Mesendoderm (in vitro differentiated cells): ENCODE measurements around the gene NHLRC4.

Source experiments
- DNase-seq: peaks from one replicate; pipeline ENCODE4 v3.0.0; 2013
- H2AK5ac ChIP-seq: 2 replicates; pipeline ENCODE4 v1.6.1; 2013; ENCODE audit warnings: low read length, inconsistent platforms
- H2BK120ac ChIP-seq: 2 replicates; pipeline ENCODE4 v1.6.1; 2013; ENCODE audit warnings: low read depth, mild to moderate bottlenecking, low read length, moderate library complexity, mixed read lengths
- H2BK15ac ChIP-seq: replicated peaks from 2 replicates; pipeline ENCODE4 v1.6.1; 2013; ENCODE audit warnings: low read depth, mild to moderate bottlenecking, moderate library complexity
- H2BK5ac ChIP-seq: 2 replicates; pipeline ENCODE4 v1.6.1; 2013; ENCODE audit warnings: low read length, inconsistent platforms
- H3K18ac ChIP-seq: 2 replicates; pipeline ENCODE4 v1.6.1; 2013; ENCODE audit warnings: mild to moderate bottlenecking, low read length, mixed read lengths
- H3K23ac ChIP-seq: one replicate; pipeline ENCODE4 v1.6.1; 2013; ENCODE audit warnings: low read length
- H3K27ac ChIP-seq: 2 replicates; pipeline ENCODE4 v1.5.1; 2013; ENCODE audit warnings: low read depth, mild to moderate bottlenecking, inconsistent platforms, low read length, moderate library complexity
- H3K27me3 ChIP-seq: 2 replicates; pipeline ENCODE4 v1.6.1; 2013; ENCODE audit warnings: low read length, control low read depth, mild to moderate bottlenecking, inconsistent platforms; ENCODE audit not compliant: insufficient read depth, poor library complexity
- H3K36me3 ChIP-seq: 2 replicates; pipeline ENCODE4 v1.6.1; 2013; ENCODE audit warnings: low read length, inconsistent platforms; ENCODE audit not compliant: control insufficient read depth, insufficient read depth
- H3K4ac ChIP-seq: one replicate; pipeline ENCODE4 v1.6.1; 2013; ENCODE audit warnings: low read depth, mild to moderate bottlenecking, low read length, moderate library complexity
- H3K4me1 ChIP-seq: 2 replicates; pipeline ENCODE4 v1.6.1; 2013; ENCODE audit warnings: low read depth, low read length, inconsistent platforms; ENCODE audit not compliant: control insufficient read depth
- H3K4me2 ChIP-seq: 2 replicates; pipeline ENCODE4 v1.6.1; 2013; ENCODE audit warnings: low read length
- H3K4me3 ChIP-seq: 2 replicates; pipeline ENCODE4 v1.5.1; 2013; ENCODE audit warnings: mild to moderate bottlenecking, low read length
- H3K56ac ChIP-seq: one replicate; pipeline ENCODE4 v1.6.1; 2013; ENCODE audit warnings: low read length
- H3K79me1 ChIP-seq: 2 replicates; pipeline ENCODE4 v1.6.1; 2013; ENCODE audit warnings: low read length, inconsistent platforms
- H3K79me2 ChIP-seq: 2 replicates; pipeline ENCODE4 v1.6.1; 2013; ENCODE audit warnings: mild to moderate bottlenecking, low read length; ENCODE audit not compliant: control insufficient read depth, insufficient read depth
- H3K9ac ChIP-seq: 2 replicates; pipeline ENCODE4 v1.6.1; 2013; ENCODE audit warnings: low read length, inconsistent platforms
- H4K5ac ChIP-seq: one replicate; pipeline ENCODE4 v1.6.1; 2013; ENCODE audit warnings: low read length
- H4K8ac ChIP-seq: one replicate; pipeline ENCODE4 v1.6.1; 2013; ENCODE audit warnings: low read depth, mild to moderate bottlenecking, control low read depth, low read length, moderate library complexity
- WGBS: extraction: QIAGEN DNeasy Blood & Tissue Kit; methylation state at CpG from one replicate; pipeline ENCODE4 v1.1.7; 2013; ENCODE audit warnings: low lambda C conversion rate, missing lambda C conversion rate; ENCODE audit not compliant: insufficient coverage; ENCODE audit errors: extremely low coverage; 5-methylcytosine and 5-hydroxymethylcytosine counted together

NHLRC4 gene

DNA sequence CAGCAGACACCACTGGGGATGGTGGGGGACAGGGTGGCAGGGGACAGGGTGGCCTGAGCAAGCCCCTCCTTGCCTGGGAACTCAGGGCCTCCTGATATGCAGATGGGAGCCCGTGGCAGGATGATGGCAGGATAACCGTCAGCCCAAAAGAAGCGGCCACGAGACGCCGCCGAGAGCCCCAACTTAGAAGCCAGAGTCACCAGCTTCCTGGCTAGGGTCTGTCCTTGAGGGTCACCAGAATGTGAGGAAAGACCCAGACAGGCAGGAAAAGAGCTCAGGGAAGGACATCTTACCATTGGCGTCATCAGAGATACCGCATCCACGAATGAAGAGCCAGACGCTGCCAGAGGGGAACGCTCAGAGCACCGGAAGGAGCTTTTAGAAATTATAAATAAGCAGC lies 42.5 kb downstream of the NHLRC4 start:
- H4K5ac ChIP-seq: no peak overlapping the region
- H4K8ac ChIP-seq: no peak overlapping the region
- no CpG with 5 or more reads among the region's 13 CpGs for WGBS
- no peaks in the 10 kb centered on the region for H3K27me3 ChIP-seq
- H3K36me3 ChIP-seq: no peaks in the 10 kb centered on the region
- H3K4ac ChIP-seq: no peak overlapping the region
- H3K27ac ChIP-seq: no peak overlapping the region
- H3K18ac ChIP-seq: no peak overlapping the region
- peaks cover 3% of the 10 kb centered on the region for H3K79me1 ChIP-seq
- H2AK5ac ChIP-seq: no peak overlapping the region
- H2BK120ac ChIP-seq: no peak overlapping the region
- peaks cover 2% of the 10 kb centered on the region for H3K79me2 ChIP-seq
- H3K23ac ChIP-seq: no peak overlapping the region
- no peak for DNase-seq
- H2BK5ac ChIP-seq: no peak overlapping the region
- peaks cover 2% of the 10 kb centered on the region for H3K4me1 ChIP-seq
- H3K9ac ChIP-seq: no peak overlapping the region
- no peak overlapping the region for H3K56ac ChIP-seq
- no peak overlapping the region for H2BK15ac ChIP-seq
- H3K4me2 ChIP-seq: no peak overlapping the region
- no peak overlapping the region for H3K4me3 ChIP-seq

DNA sequence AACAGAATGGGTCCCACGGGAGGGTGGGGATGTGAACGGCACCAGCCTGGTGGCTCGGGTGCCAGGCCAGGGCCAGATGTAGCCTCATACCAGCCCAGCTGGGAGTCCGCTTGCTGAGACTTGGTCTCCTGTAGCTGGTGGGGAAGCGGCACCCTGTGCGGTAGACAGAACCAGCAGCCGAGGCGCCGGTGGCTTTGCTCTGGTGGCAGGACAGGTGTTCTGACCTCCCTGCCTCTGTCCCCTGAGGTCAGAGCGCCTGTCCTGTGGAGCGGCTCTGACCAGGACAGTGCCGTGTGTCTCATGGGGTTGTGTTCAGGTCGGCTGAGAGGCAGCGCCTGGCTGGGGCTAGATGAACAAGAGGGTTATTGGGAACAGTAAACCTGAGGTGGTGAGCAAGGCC lies 43.2 kb downstream of the NHLRC4 start:
- WGBS: no CpG with 5 or more reads among the region's 14 CpGs
- H3K4me1 ChIP-seq: peaks cover 2% of the 10 kb centered on the region
- H3K4me2 ChIP-seq: no peak overlapping the region
- H2BK120ac ChIP-seq: no peak overlapping the region
- no peak overlapping the region for H3K9ac ChIP-seq
- H3K18ac ChIP-seq: no peak overlapping the region
- no peak overlapping the region for H4K8ac ChIP-seq
- no peak overlapping the region for H4K5ac ChIP-seq
- no peak overlapping the region for H3K56ac ChIP-seq
- no peak overlapping the region for H2AK5ac ChIP-seq
- peaks cover 2% of the 10 kb centered on the region for H3K79me2 ChIP-seq
- no peaks in the 10 kb centered on the region for H3K27me3 ChIP-seq
- H3K27ac ChIP-seq: no peak overlapping the region
- peaks cover 3% of the 10 kb centered on the region for H3K79me1 ChIP-seq
- no peak overlapping the region for H3K4me3 ChIP-seq
- DNase-seq: no peak
- H3K23ac ChIP-seq: no peak overlapping the region
- H2BK5ac ChIP-seq: no peak overlapping the region
- no peak overlapping the region for H3K4ac ChIP-seq
- no peak overlapping the region for H2BK15ac ChIP-seq
- no peaks in the 10 kb centered on the region for H3K36me3 ChIP-seq

DNA sequence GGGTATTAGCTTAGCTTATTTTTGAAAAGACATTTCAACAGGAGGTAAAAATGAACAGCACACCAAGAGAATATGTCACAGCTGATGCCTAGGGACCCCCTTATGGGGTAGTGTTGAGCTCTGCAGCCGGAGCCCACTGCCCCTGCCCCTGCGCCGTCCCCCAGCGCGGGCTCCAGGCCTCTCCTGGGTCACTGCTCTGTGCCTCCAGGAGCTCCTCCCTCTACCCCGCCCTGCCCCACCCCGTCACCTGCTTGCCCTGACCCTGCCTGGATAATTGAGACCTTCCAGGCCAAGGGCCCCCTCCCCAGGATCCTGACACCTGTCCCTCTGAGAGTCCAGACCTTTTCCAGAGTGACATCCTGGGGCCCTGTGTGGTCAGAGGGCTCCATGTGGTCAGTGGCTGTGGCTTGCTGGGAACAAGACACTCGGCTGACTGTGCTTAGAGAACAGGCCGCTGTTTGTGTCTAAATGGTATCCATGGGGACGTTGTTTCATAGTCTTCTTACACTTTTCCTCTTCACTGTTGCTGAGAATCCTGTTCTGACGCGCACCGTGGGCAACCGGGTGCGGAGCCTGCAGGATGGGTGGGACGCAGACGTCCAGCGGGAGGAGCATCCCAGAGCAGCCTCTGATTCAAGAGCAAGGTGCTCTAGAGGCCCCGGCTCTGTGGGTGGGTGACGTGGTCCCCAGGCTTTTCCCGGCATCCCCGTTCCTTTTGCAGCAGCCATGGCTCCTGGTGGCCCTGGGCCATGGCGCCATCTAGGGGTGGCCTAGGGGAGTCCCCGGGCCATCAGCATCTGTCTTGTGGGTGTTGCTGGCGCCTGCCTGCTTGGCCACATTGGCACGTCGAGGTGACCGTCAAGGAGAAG lies 43.9 kb downstream of the NHLRC4 start:
- no peak overlapping the region for H3K9ac ChIP-seq
- H4K8ac ChIP-seq: no peak overlapping the region
- H3K4ac ChIP-seq: no peak overlapping the region
- H2BK5ac ChIP-seq: no peak overlapping the region
- H3K36me3 ChIP-seq: no peaks in the 10 kb centered on the region
- no peak overlapping the region for H3K4me2 ChIP-seq
- no peak overlapping the region for H3K56ac ChIP-seq
- H3K4me1 ChIP-seq: peaks cover 2% of the 10 kb centered on the region
- no CpG with 5 or more reads among the region's 28 CpGs for WGBS
- no peak overlapping the region for H2AK5ac ChIP-seq
- no peaks in the 10 kb centered on the region for H3K27me3 ChIP-seq
- DNase-seq: peak; percentile 77
- no peak overlapping the region for H3K27ac ChIP-seq
- no peak overlapping the region for H3K18ac ChIP-seq
- no peak overlapping the region for H2BK120ac ChIP-seq
- no peak overlapping the region for H3K23ac ChIP-seq
- H2BK15ac ChIP-seq: no peak overlapping the region
- H3K79me1 ChIP-seq: peaks cover 2% of the 10 kb centered on the region
- no peak overlapping the region for H4K5ac ChIP-seq
- no peaks in the 10 kb centered on the region for H3K79me2 ChIP-seq
- no peak overlapping the region for H3K4me3 ChIP-seq

DNA sequence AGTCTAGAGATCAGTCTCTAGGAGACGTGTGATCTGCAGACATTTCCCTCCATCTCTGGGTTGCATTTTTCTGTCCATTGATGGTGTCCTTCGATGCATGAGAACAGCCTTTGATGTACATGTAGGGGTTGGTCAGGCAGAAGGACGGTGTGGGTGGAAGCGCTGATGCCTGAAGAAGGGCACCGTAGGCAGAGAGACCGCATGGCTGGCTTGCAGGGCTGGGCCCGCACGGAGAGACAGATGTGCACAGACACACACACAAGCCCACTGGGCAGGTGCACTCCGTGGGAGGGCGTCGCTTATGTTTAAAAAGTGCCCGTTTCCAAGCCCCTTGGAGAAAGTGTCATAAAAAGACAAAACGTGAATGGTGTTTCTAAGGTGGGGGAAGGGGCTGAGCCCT lies 48.3 kb downstream of the NHLRC4 start:
- Histone ChIP-seq H3K79me2 (no peaks in the 10 kb centered on the region), H3K36me3 (no peaks in the 10 kb centered on the region), H4K5ac (no peak overlapping the region), H3K18ac (no peak overlapping the region), H3K23ac (no peak overlapping the region), H3K4me2 (no peak overlapping the region), H3K79me1 (peaks cover 2% of the 10 kb centered on the region), H3K56ac (no peak overlapping the region), H4K8ac (no peak overlapping the region), H3K4me1 (no peaks in the 10 kb centered on the region), H2AK5ac (no peak overlapping the region), H3K27me3 (no peaks in the 10 kb centered on the region), H3K9ac (no peak overlapping the region), H2BK120ac (no peak overlapping the region), H3K4me3 (no peak overlapping the region), H2BK5ac (no peak overlapping the region), H3K27ac (no peak overlapping the region), H3K4ac (no peak overlapping the region), H2BK15ac (no peak overlapping the region)
- no CpG with 5 or more reads among the region's 13 CpGs for WGBS
- DNase-seq: no peak

DNA sequence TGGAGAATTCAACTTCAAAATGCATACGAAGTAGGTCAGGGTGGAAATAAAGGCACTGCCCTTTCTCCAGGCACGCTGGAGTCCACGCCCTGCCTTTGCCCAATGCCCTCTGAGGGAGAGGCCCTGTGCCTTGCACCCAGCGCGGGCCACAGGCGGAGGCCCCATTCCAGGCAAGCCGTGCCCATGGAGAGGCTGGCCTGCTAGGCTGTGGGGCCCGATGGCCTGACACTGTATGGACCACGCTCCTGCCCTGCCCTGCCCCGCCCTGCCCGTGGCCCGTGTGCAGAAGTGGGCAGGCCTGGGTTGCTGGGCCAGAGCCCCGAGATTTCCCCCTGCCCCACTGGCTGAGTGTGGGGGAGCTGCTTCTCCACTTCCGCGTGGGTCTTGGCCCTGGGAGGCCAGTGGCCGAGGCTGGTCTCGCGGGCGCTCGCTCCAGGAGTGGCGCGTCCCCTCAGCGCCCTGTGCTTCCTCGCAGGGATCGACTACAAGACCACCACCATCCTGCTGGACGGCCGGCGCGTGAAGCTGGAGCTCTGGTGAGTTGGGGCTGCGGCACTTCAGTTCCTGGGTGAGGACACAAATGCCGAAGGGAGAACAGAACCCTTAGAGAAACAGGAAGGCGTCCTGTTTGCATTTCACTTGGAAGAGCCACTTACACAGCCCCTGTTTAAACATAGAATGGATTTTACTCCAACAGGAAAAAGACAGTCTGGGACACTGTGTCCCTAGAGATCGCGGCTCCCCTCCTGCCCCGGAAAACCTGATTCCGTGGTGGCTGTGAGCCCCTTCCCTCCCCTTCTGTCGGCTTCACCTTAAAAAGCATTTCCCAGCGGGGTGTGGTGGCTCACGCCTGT lies 50.2 kb downstream of the NHLRC4 start:
- no peak overlapping the region for H2BK15ac ChIP-seq
- H3K27me3 ChIP-seq: no peaks in the 10 kb centered on the region
- no peak overlapping the region for H3K18ac ChIP-seq
- peaks cover 2% of the 10 kb centered on the region for H3K79me1 ChIP-seq
- no peak overlapping the region for H3K56ac ChIP-seq
- no CpG with 5 or more reads among the region's 39 CpGs for WGBS
- H2AK5ac ChIP-seq: no peak overlapping the region
- no peaks in the 10 kb centered on the region for H3K36me3 ChIP-seq
- H4K8ac ChIP-seq: no peak overlapping the region
- no peak for DNase-seq
- no peak overlapping the region for H2BK120ac ChIP-seq
- H3K4me3 ChIP-seq: no peak overlapping the region
- no peak overlapping the region for H3K23ac ChIP-seq
- no peaks in the 10 kb centered on the region for H3K79me2 ChIP-seq
- no peak overlapping the region for H3K27ac ChIP-seq
- H3K9ac ChIP-seq: no peak overlapping the region
- H3K4ac ChIP-seq: no peak overlapping the region
- no peak overlapping the region for H2BK5ac ChIP-seq
- no peak overlapping the region for H4K5ac ChIP-seq
- no peaks in the 10 kb centered on the region for H3K4me1 ChIP-seq
- no peak overlapping the region for H3K4me2 ChIP-seq
